H1 (cell line): ENCODE data around the gene VSIG10L2. TPM values are rescaled to one million over a fixed set of nuclear protein-coding genes. Genes with fewer than 3 reads are reported as not detected.

Source experiments
- CTCF ChIA-PET: fragments of 300-600 bp; sonication (Branson Sonifier 250); formaldehyde crosslinking; loops from one replicate; lab custom pipeline; 2021; ENCODE audit not compliant: partially characterized antibody; lab: Charles Lee
- POLR2A ChIA-PET: fragments of 300-600 bp; sonication (Branson Sonifier 250); formaldehyde crosslinking; loops from one replicate; lab custom pipeline; 2021; ENCODE audit warnings: inconsistent platforms; ENCODE audit not compliant: partially characterized antibody; lab: Charles Lee
- DNase-seq, 2 experiments: peaks; one replicate each; pipeline versions ENCODE4 v3.0.0 to v3.0.0-alpha.2; 2010 to 2022; ENCODE audit warnings: low spot score in 2 of 2, low read depth in 1 of 2, mixed read lengths in 1 of 2
- FAIRE-seq: peaks from 2 replicates; lab custom pipeline; 2011; peaks lifted over from hg19 to GRCh38; lab: Jason Lieb, UNC
- H2AFZ ChIP-seq: 2 replicates; pipeline ENCODE4 v1.8.1; 2012; ENCODE audit warnings: low read length, inconsistent platforms
- H2AK5ac ChIP-seq: 2 replicates; pipeline ENCODE4 v1.6.1; 2013; ENCODE audit warnings: low read depth, low read length
- H2BK120ac ChIP-seq: replicated peaks from 2 replicates; pipeline ENCODE3; 2013; ENCODE audit warnings: low read depth, low read length, inconsistent platforms
- H2BK12ac ChIP-seq: 2 replicates; pipeline ENCODE4 v1.6.1; 2013; ENCODE audit warnings: low read depth, low read length
- H2BK15ac ChIP-seq: 2 replicates; pipeline ENCODE4 v1.6.1; 2013; ENCODE audit warnings: low read length
- H2BK20ac ChIP-seq: 2 replicates; pipeline ENCODE4 v1.6.1; 2013; ENCODE audit warnings: low read length
- H2BK5ac ChIP-seq: 2 replicates; pipeline ENCODE4 v1.6.1; 2013; ENCODE audit warnings: low read depth, low read length
- H3K14ac ChIP-seq: 2 replicates; pipeline ENCODE4 v1.6.1; 2013; ENCODE audit warnings: inconsistent platforms; ENCODE audit not compliant: insufficient read length
- H3K18ac ChIP-seq: 2 replicates; pipeline ENCODE4 v1.6.1; 2013; ENCODE audit warnings: low read length; ENCODE audit errors: extremely low read depth
- H3K23ac ChIP-seq: 2 replicates; pipeline ENCODE4 v1.6.1; 2013; ENCODE audit warnings: inconsistent platforms; ENCODE audit not compliant: insufficient read length
- H3K23me2 ChIP-seq: 2 replicates; pipeline ENCODE4 v1.6.1; 2013; ENCODE audit warnings: low read depth, low read length
- H3K27ac ChIP-seq: 2 replicates; pipeline ENCODE4 v1.6.1; 2011; ENCODE audit warnings: low read depth, low read length, inconsistent platforms
- H3K27me3 ChIP-seq, 4 experiments: replicated peaks in 1 of 4; 1 replicate in 1 of 4; 2 replicates in 3 of 4; pipeline versions ENCODE4 v1.6.1 to v1.8.1; 2011 to 2013; ENCODE audit warnings: low read length in 3 of 4, mild to moderate bottlenecking in 3 of 4, inconsistent platforms in 2 of 4, mixed read lengths in 2 of 4, moderate library complexity in 1 of 4; ENCODE audit not compliant: control insufficient read depth in 3 of 4, insufficient read depth in 3 of 4; ENCODE audit errors: extremely low read depth in 1 of 4
- H3K36me3 ChIP-seq, 4 experiments: 2 replicates each; pipeline versions ENCODE4 v1.6.1 to v1.8.1; 2011 to 2013; ENCODE audit warnings: mild to moderate bottlenecking in 4 of 4, low read length in 3 of 4, moderate library complexity in 2 of 4, control low read depth in 1 of 4, inconsistent platforms in 1 of 4; ENCODE audit not compliant: insufficient read depth in 4 of 4, control insufficient read depth in 2 of 4
- H3K4ac ChIP-seq: replicated peaks from 2 replicates; pipeline ENCODE3; 2013; ENCODE audit warnings: low read length, low read depth, mixed read lengths, inconsistent platforms; ENCODE audit not compliant: insufficient read length
- H3K4me1 ChIP-seq, 4 experiments: replicated peaks in 1 of 4; 1 replicate in 1 of 4; 2 replicates in 3 of 4; pipeline versions ENCODE4 v1.6.1 to v1.8.1; 2011 to 2013; ENCODE audit warnings: low read length in 3 of 4, inconsistent platforms in 2 of 4, mixed read lengths in 1 of 4; ENCODE audit not compliant: insufficient read depth in 4 of 4, control insufficient read depth in 3 of 4
- H3K4me2 ChIP-seq, 2 experiments: 2 replicates each; pipeline versions ENCODE4 v1.6.1 to v1.8.1; 2011 to 2013; ENCODE audit warnings: low read depth in 2 of 2, low read length in 2 of 2, control low read depth in 1 of 2, inconsistent platforms in 1 of 2, mild to moderate bottlenecking in 1 of 2; ENCODE audit not compliant: insufficient read depth in 1 of 2
- H3K4me3 ChIP-seq, 4 experiments: fragments of 200-600, 300-600 bp in 1 of 4; sonication (generic), shearing (Covaris generic), sonication (Bioruptor Twin) in 1 of 4; 2 replicates each; pipeline versions ENCODE4 v1.5.1 to v1.8.1; 2011 to 2016; ENCODE audit warnings: low read length in 4 of 4, low read depth in 3 of 4, control low read depth in 2 of 4, inconsistent platforms in 2 of 4, mild to moderate bottlenecking in 2 of 4, mixed read lengths in 1 of 4, moderate library complexity in 1 of 4; ENCODE audit not compliant: insufficient read depth in 2 of 4; ENCODE audit errors: extremely low read depth in 1 of 4
- H3K56ac ChIP-seq: replicated peaks from 2 replicates; pipeline ENCODE3; 2013; ENCODE audit warnings: low read depth, mild to moderate bottlenecking, mixed read lengths, low read length, inconsistent platforms; ENCODE audit not compliant: insufficient read length
- H3K79me1 ChIP-seq: 2 replicates; pipeline ENCODE4 v1.6.1; 2013; ENCODE audit warnings: low read depth, low read length, control low read depth
- H3K79me2 ChIP-seq, 2 experiments: 2 replicates each; pipeline versions ENCODE4 v1.6.1 to v1.8.1; 2012 to 2013; ENCODE audit warnings: low read length in 2 of 2, mild to moderate bottlenecking in 2 of 2, inconsistent platforms in 1 of 2; ENCODE audit not compliant: insufficient read depth in 2 of 2, control insufficient read depth in 1 of 2
- H3K9ac ChIP-seq, 4 experiments: replicated peaks in 1 of 4; 1 replicate in 1 of 4; 2 replicates in 3 of 4; pipeline versions ENCODE4 v1.6.1 to v1.8.1; 2011 to 2013; ENCODE audit warnings: low read depth in 3 of 4, low read length in 3 of 4, control low read depth in 2 of 4, mild to moderate bottlenecking in 2 of 4, moderate library complexity in 2 of 4, inconsistent platforms in 1 of 4; ENCODE audit errors: extremely low read depth in 1 of 4
- H3K9me3 ChIP-seq, 2 experiments: 2 replicates each; pipeline versions ENCODE4 v1.6.1 to v1.8.1; 2012 to 2013; ENCODE audit warnings: mild to moderate bottlenecking in 2 of 2, moderate library complexity in 2 of 2, control low read depth in 1 of 2, inconsistent platforms in 1 of 2, low read depth in 1 of 2, low read length in 1 of 2, mixed read lengths in 1 of 2; ENCODE audit not compliant: insufficient read depth in 2 of 2
- H4K20me1 ChIP-seq, 2 experiments: replicated peaks in 1 of 2; 2 replicates each; pipeline versions ENCODE3 to v1.8.1; 2011 to 2013; ENCODE audit warnings: inconsistent platforms in 2 of 2, low read length in 2 of 2, mild to moderate bottlenecking in 1 of 2; ENCODE audit not compliant: insufficient read depth in 2 of 2, control insufficient read depth in 1 of 2
- H4K5ac ChIP-seq: 2 replicates; pipeline ENCODE4 v1.6.1; 2013; ENCODE audit warnings: low read length, low read depth, mixed read lengths, inconsistent platforms; ENCODE audit not compliant: insufficient read length
- H4K8ac ChIP-seq: 2 replicates; pipeline ENCODE4 v1.8.0; 2013; ENCODE audit warnings: mild to moderate bottlenecking, moderate library complexity, low read length, inconsistent platforms; ENCODE audit not compliant: insufficient read depth; ENCODE audit errors: extremely low read depth
- H4K91ac ChIP-seq: replicated peaks from 2 replicates; pipeline ENCODE3; 2013; ENCODE audit warnings: low read length, mixed read lengths, inconsistent platforms; ENCODE audit not compliant: insufficient read length
- JUN ChIP-seq: IDR thresholded peaks from 2 replicates; pipeline ENCODE4 v1.6.1; 2011; ENCODE audit warnings: low read depth, mild to moderate bottlenecking, improper control_type of control experiment, low read length
- POLR2AphosphoS5 ChIP-seq: IDR thresholded peaks from 2 replicates; pipeline ENCODE4 v1.6.1; 2011; ENCODE audit warnings: low read depth, low read length
- RBBP5 ChIP-seq: IDR thresholded peaks from 2 replicates; pipeline ENCODE4 v1.7.1; 2012; ENCODE audit warnings: low read depth, mild to moderate bottlenecking, inconsistent platforms, low read length, moderate library complexity, borderline replicate concordance
- SIRT6 ChIP-seq: IDR thresholded peaks from one replicate; pipeline ENCODE4 v1.7.1; 2012; ENCODE audit warnings: low read length, inconsistent platforms
- SP4 ChIP-seq: IDR thresholded peaks from 2 replicates; pipeline ENCODE4 v1.6.1; 2012; ENCODE audit warnings: low read length, inconsistent platforms
- ZNF274 ChIP-seq: IDR thresholded peaks from 2 replicates; pipeline ENCODE4 v1.7.0; 2012; ENCODE audit warnings: low read length, borderline replicate concordance; ENCODE audit errors: extremely low read depth
- WGBS, 2 experiments: shearing (Covaris generic) in 1 of 2; methylation state at CpG; one replicate each; pipeline versions ENCODE4 v1.1.6 to v1.1.7; 2013 to 2015; ENCODE audit warnings: low lambda C conversion rate in 2 of 2, mixed read lengths in 2 of 2, inconsistent platforms in 1 of 2, low coverage in 1 of 2, missing lambda C conversion rate in 1 of 2; ENCODE audit not compliant: insufficient replicate concordance in 2 of 2, insufficient coverage in 1 of 2, insufficient read length in 1 of 2; ENCODE audit errors: extremely low coverage in 1 of 2, missing lambda C conversion rate in 1 of 2; 5-methylcytosine and 5-hydroxymethylcytosine counted together
- polyA plus RNA-seq, 7 experiments: library from polyadenylated mRNA; depleted of rRNA in 3 of 7; stranded (reverse) in 5 of 7; unstranded in 2 of 7; fragments of >200 nt in 5 of 7; fragments of 200-250 nt in 2 of 7; gene quantifications; 1 replicate in 5 of 7; 2 replicates in 1 of 7; 4 replicates in 1 of 7; pipeline versions ENCODE4 v1.2.1 to v1.2.3, GENCODE V29; 2011 to 2013; ENCODE audit warnings: missing spikeins in 2 of 7, mixed read lengths in 2 of 7
- total RNA-seq: library from RNA; stranded (reverse); fragmentation: NEBNext Ultra II Directional; extraction: Animal tissue kit (Norgen Biotek cat#: 25700); gene quantifications from 2 replicates; pipeline ENCODE4 v1.2.1, GENCODE V29; 2021
- TF ChIP-seq, protein P1 (sequence below): IDR thresholded peaks from 2 replicates; pipeline ENCODE4 v1.6.1; 2012; ENCODE audit warnings: low read length, inconsistent platforms

VSIG10L2 gene
- total and polyA plus RNA-seq, 2 of the 8 experiments (the other 6 are each of a cell fraction or from before 2014, with no cell fraction given), result not detected

- no peak overlapping the region for H3K4me2 ChIP-seq
- no peaks in the 10 kb centered on the region for H4K20me1 ChIP-seq
- H4K8ac ChIP-seq, result no peak overlapping the region
- H4K5ac ChIP-seq, result no peak overlapping the region
- no peak overlapping the region for H2BK20ac ChIP-seq
- no peak overlapping the region for H3K27ac ChIP-seq
- no peaks in the 10 kb centered on the region for H3K79me1 ChIP-seq
- H3K36me3 ChIP-seq, result peaks cover 0 to 9% (median 0%) of the 10 kb centered on the region in 4 experiments; a peak in 3 of 8 replicates
- no peak overlapping the region for H3K18ac ChIP-seq
- no peaks in the 10 kb centered on the region for H3K4me1 ChIP-seq
- no peak overlapping the region for H3K9ac ChIP-seq
- H3K23me2 ChIP-seq, result no peaks in the 10 kb centered on the region
- H2BK120ac ChIP-seq, result no peak overlapping the region
- no peak for TF ChIP-seq POLR2AphosphoS5
- no peak for TF ChIP-seq SIRT6
- TF ChIP-seq SP4, result no peak
- TF ChIP-seq, protein P1, sequence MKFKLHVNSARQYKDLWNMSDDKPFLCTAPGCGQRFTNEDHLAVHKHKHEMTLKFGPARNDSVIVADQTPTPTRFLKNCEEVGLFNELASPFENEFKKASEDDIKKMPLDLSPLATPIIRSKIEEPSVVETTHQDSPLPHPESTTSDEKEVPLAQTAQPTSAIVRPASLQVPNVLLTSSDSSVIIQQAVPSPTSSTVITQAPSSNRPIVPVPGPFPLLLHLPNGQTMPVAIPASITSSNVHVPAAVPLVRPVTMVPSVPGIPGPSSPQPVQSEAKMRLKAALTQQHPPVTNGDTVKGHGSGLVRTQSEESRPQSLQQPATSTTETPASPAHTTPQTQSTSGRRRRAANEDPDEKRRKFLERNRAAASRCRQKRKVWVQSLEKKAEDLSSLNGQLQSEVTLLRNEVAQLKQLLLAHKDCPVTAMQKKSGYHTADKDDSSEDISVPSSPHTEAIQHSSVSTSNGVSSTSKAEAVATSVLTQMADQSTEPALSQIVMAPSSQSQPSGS, result no peak
- no peak for TF ChIP-seq JUN
- no peak for TF ChIP-seq RBBP5
- TF ChIP-seq ZNF274, result no peak
- WGBS, 2 experiments, result 96% methylated on average over 4 of the region's 4 CpGs; no CpG with 5 or more reads in 1 of the 2 experiments
- no peak overlapping the region for H3K4ac ChIP-seq
- H3K23ac ChIP-seq, result no peak overlapping the region
- no peak overlapping the region for H2AK5ac ChIP-seq
- ChIA-PET CTCF (interaction anchor here (1.0 to 1.2 kb wide), 2 partner anchors 11 to 25 kb away, joined by 3 to 4 read pairs; no protein-coding TSS in a partner anchor), POLR2A (no interaction called here)
- FAIRE-seq (no peak), DNase-seq (no peak)
- no peak overlapping the region for H3K56ac ChIP-seq
- no peak overlapping the region for H2BK15ac ChIP-seq
- no peaks in the 10 kb centered on the region for H3K27me3 ChIP-seq
- no peak overlapping the region for H2BK12ac ChIP-seq
- no peaks in the 10 kb centered on the region for H3K79me2 ChIP-seq
- no peak overlapping the region for H4K91ac ChIP-seq
- H2BK5ac ChIP-seq, result no peak overlapping the region
- H3K9me3 ChIP-seq, result 0 out of 4 replicates have a peak, but pooled peaks cover 0 to 3% of the 10 kb centered on the region in 2 experiments
- H3K14ac ChIP-seq, result no peak overlapping the region
- no peak overlapping the region for H2AFZ ChIP-seq
- H3K4me3 ChIP-seq, result no peak overlapping the region
Observed at GRCh38 chr11:125967515-125967914, 21.7 kb downstream of the VSIG10L2 start.
